A549 (cell line): ENCODE results near the gene SMYD1. TPM values are rescaled to one million over a fixed set of nuclear protein-coding genes. Genes with fewer than 3 reads are reported as not detected.

Experiments used
- ATAC-seq, 2 experiments: fragments of 200-7000 bp in 1 of 2; fragments of >200 bp in 1 of 2; cut with Nextera tagmentation in 1 of 2; cut with Tn5 transposase in 1 of 2; 3 replicates each; pipeline versions ENCODE4 v1.8.0 to v1.9.1; 2018 to 2020; ENCODE audit warnings: mild to moderate bottlenecking in 1 of 2, moderate library complexity in 1 of 2
- CTCF ChIA-PET: fragments of 300-600 bp; sonication (Branson Sonifier 250); formaldehyde crosslinking; extraction: SDS; loops from one replicate; lab custom pipeline; 2021; ENCODE audit warnings: antibody characterized with exemption, inconsistent platforms; lab: Yijun Ruan, JAX
- POLR2A ChIA-PET: fragments of 350-600 bp; formaldehyde crosslinking; extraction: SDS; loops from one replicate; lab custom pipeline; 2021; ENCODE audit warnings: antibody characterized with exemption, inconsistent platforms; lab: Yijun Ruan, JAX
- DNase-seq, 2 experiments: peaks; one replicate each; pipeline versions ENCODE4 v3.0.0 to v3.0.0-alpha.2; 2011 to 2016; ENCODE audit warnings: low read depth in 1 of 2, low spot score in 1 of 2
- FAIRE-seq: peaks from 2 replicates; lab custom pipeline; 2011; peaks lifted over from hg19 to GRCh38; lab: Jason Lieb, UNC
- H3K27ac ChIP-seq, 2 experiments: fragments of >200 bp; sonication (Bioruptor Twin); formaldehyde crosslinking; 3 replicates each; pipeline ENCODE4 v1.5.1; 2016 to 2017
- H3K4me1 ChIP-seq: fragments of >200 bp; sonication (Bioruptor Twin); formaldehyde crosslinking; 3 replicates; pipeline ENCODE4 v1.6.1; 2016
- H3K4me2 ChIP-seq: fragments of >200 bp; sonication (Bioruptor Twin); formaldehyde crosslinking; 3 replicates; pipeline ENCODE4 v1.6.1; 2016
- H3K4me3 ChIP-seq: fragments of >200 bp; sonication (Bioruptor Twin); formaldehyde crosslinking; 3 replicates; pipeline ENCODE4 v1.5.1; 2016
- H3K9me3 ChIP-seq: fragments of >200 bp; sonication (Bioruptor Twin); formaldehyde crosslinking; 3 replicates; pipeline ENCODE4 v1.6.1; 2016
- CHD2 ChIP-seq: fragments of 150-350 bp; IDR thresholded peaks from 2 replicates; pipeline ENCODE4 v1.6.1; 2014; ENCODE audit warnings: low read length; ENCODE audit not compliant: partially characterized antibody
- CHD4 ChIP-seq: fragments of 200-600 bp; sonication (generic); IDR thresholded peaks from 2 replicates; pipeline ENCODE4 v1.6.1; 2016; ENCODE audit warnings: antibody characterized with exemption, mild to moderate bottlenecking, borderline replicate concordance
- EHMT2 ChIP-seq: fragments of 200-600 bp; sonication (generic); IDR thresholded peaks from 2 replicates; pipeline ENCODE4 v1.6.1; 2016; ENCODE audit warnings: antibody characterized with exemption, low read depth, mild to moderate bottlenecking, moderate library complexity
- ELK1 ChIP-seq: fragments of 150-350 bp; IDR thresholded peaks from 2 replicates; pipeline ENCODE4 v1.6.1; 2014; ENCODE audit warnings: low read depth, mild to moderate bottlenecking, low read length
- JUN ChIP-seq, 2 experiments: fragments of >200 bp; sonication (Bioruptor Twin); formaldehyde crosslinking; IDR thresholded peaks; 2 replicates in 1 of 2; 3 replicates in 1 of 2; pipeline ENCODE4 v1.6.1; 2016 to 2017
- KDM5A ChIP-seq: fragments of 200-600 bp; sonication (generic); IDR thresholded peaks from 2 replicates; pipeline ENCODE4 v1.6.1; 2016; ENCODE audit warnings: antibody characterized with exemption, mild to moderate bottlenecking
- MAFK ChIP-seq: fragments of 450-650 bp; IDR thresholded peaks from 2 replicates; pipeline ENCODE4 v1.6.1; 2014; ENCODE audit not compliant: partially characterized antibody
- MYC ChIP-seq: IDR thresholded peaks from 2 replicates; pipeline ENCODE4 v1.6.1; 2012; ENCODE audit warnings: mild to moderate bottlenecking, inconsistent platforms, low read length, improper control_type of control experiment, borderline replicate concordance
- NFE2L2 ChIP-seq: fragments of 150-350 bp; conservative IDR thresholded peaks from 2 replicates; pipeline ENCODE4 v1.6.1; 2014; ENCODE audit warnings: low read length
- POLR2AphosphoS2 ChIP-seq: conservative IDR thresholded peaks from 2 replicates; pipeline ENCODE4 v1.6.1; 2012; ENCODE audit warnings: low read length, improper control_type of control experiment, inconsistent platforms
- RARB ChIP-seq: fragments of 250-450 bp; sonication (Bioruptor Pico); IDR thresholded peaks from 2 replicates; pipeline ENCODE4 v1.8.0; 2021; ENCODE audit warnings: mild to moderate bottlenecking, moderate library complexity
- REST ChIP-seq: fragments of 200-600 bp; sonication (generic); IDR thresholded peaks from 2 replicates; pipeline ENCODE4 v1.6.1; 2016; ENCODE audit warnings: antibody characterized with exemption, mild to moderate bottlenecking, moderate library complexity
- SMC3 ChIP-seq: fragments of >200 bp; sonication (Bioruptor Twin); formaldehyde crosslinking; IDR thresholded peaks from 3 replicates; pipeline ENCODE4 v1.6.1; 2018; ENCODE audit warnings: inconsistent platforms
- TP53 ChIP-seq: fragments of 250-450 bp; sonication (Bioruptor Pico); IDR thresholded peaks from 2 replicates; pipeline ENCODE4 v1.5.0; 2021; ENCODE audit warnings: mild to moderate bottlenecking, moderate library complexity
- ZC3H11A ChIP-seq: fragments of 450-650 bp; IDR thresholded peaks from 2 replicates; pipeline ENCODE4 v1.6.1; 2014; ENCODE audit warnings: antibody characterized with exemption, mild to moderate bottlenecking
- WGBS: methylation state at CpG from one replicate; pipeline ENCODE4 v1.1.6; 2017; ENCODE audit errors: missing lambda C conversion rate; 5-methylcytosine and 5-hydroxymethylcytosine counted together
- polyA plus RNA-seq, 4 experiments: library from polyadenylated mRNA; depleted of rRNA in 3 of 4; stranded (reverse); fragments of >200 nt; fragmentation: RNase III in 1 of 4; extraction: RNeasy Plus Mini Kit Qiagen cat#74134 plus additional on column Dnase treatment in 1 of 4; gene quantifications; 2 replicates in 3 of 4; 3 replicates in 1 of 4; pipeline ENCODE4 v1.2.3, GENCODE V29; 2011 to 2017
- TF ChIP-seq, protein P1 (sequence below): IDR thresholded peaks from 2 replicates; pipeline ENCODE4 v1.6.1; 2012
- TF ChIP-seq, protein P2 (sequence below): fragments of >200 bp; sonication (Bioruptor Twin); formaldehyde crosslinking; IDR thresholded peaks from 3 replicates; pipeline ENCODE4 v1.6.1; 2016

SMYD1 gene
- polyA plus RNA-seq, 2 of the 4 experiments (the other 2 are of a cell fraction): not detected

GRCh38 chr2:88144914-88145497, 77.4 kb downstream of the SMYD1 start:
- Histone ChIP-seq H3K4me2 (no peak overlapping the region), H3K27ac (no peak overlapping the region), H3K9me3 (peaks cover 9% of the 10 kb centered on the region; the same call in 1 of the 3 replicates), H3K4me1 (no peaks in the 10 kb centered on the region), H3K4me3 (no peak overlapping the region)
- ATAC-seq (no peak), FAIRE-seq (no peak), DNase-seq (no peak)
- TF ChIP-seq, protein P1, sequence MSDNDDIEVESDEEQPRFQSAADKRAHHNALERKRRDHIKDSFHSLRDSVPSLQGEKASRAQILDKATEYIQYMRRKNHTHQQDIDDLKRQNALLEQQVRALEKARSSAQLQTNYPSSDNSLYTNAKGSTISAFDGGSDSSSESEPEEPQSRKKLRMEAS: no peak
- no peak for TF ChIP-seq ELK1
- no peak for TF ChIP-seq JUN (IDR thresholded peaks at IDR 0.05)
- no peak for TF ChIP-seq POLR2AphosphoS2
- no peak for TF ChIP-seq EHMT2
- TF ChIP-seq TP53 (CRISPR knock-in tag): no peak
- TF ChIP-seq ZC3H11A: no peak
- TF ChIP-seq KDM5A: no peak
- no peak for TF ChIP-seq SMC3
- POLR2A ChIA-PET: no interaction called here
- WGBS: 27% methylated on average over 10 of the region's 10 CpGs
- CTCF ChIA-PET: interaction anchor here (1.9 kb wide), 1 partner anchor 15 kb away, joined by 10 read pairs; no protein-coding TSS in a partner anchor

- TF ChIP-seq CHD4 (no peak), REST (no peak), MAFK (no peak), NFE2L2 (no peak), RARB (CRISPR knock-in tag) (no peak), CHD2 (no peak), EHMT2 (no peak), MYC (no peak)
- TF ChIP-seq, protein P2, sequence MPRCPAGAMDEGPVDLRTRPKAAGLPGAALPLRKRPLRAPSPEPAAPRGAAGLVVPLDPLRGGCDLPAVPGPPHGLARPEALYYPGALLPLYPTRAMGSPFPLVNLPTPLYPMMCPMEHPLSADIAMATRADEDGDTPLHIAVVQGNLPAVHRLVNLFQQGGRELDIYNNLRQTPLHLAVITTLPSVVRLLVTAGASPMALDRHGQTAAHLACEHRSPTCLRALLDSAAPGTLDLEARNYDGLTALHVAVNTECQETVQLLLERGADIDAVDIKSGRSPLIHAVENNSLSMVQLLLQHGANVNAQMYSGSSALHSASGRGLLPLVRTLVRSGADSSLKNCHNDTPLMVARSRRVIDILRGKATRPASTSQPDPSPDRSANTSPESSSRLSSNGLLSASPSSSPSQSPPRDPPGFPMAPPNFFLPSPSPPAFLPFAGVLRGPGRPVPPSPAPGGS: no peak
- TF ChIP-seq, protein P1: no peak
- TF ChIP-seq, all 56 proteins: peak for 0
- Histone ChIP-seq H3K4me2 (no peak overlapping the region), H3K4me3 (no peak overlapping the region), H3K4me1 (no peaks in the 10 kb centered on the region), H3K27ac (no peak overlapping the region), H3K9me3 (peaks cover 9% of the 10 kb centered on the region; the same call in 1 of the 3 replicates)
- FAIRE-seq (no peak), DNase-seq (no peak), ATAC-seq (no peak)
- POLR2A ChIA-PET: no interaction called here
- CTCF ChIA-PET: interaction anchor here (1.5 to 1.9 kb wide), 2 partner anchors 13 to 87 kb away, joined by 4 to 10 read pairs; no protein-coding TSS in a partner anchor
These were observed 79.0 kb downstream of the SMYD1 start for GRCh38 chr2:88146590-88146989.
